ENCODE measurements around the gene DDHD1. TPM values are rescaled to one million over a fixed set of nuclear protein-coding genes. Genes with fewer than 3 reads are reported as not detected.

Gene DDHD1
- total RNA-seq, 2 donors from 2014 or later, result 31.8 to 46.0 TPM

DNA sequence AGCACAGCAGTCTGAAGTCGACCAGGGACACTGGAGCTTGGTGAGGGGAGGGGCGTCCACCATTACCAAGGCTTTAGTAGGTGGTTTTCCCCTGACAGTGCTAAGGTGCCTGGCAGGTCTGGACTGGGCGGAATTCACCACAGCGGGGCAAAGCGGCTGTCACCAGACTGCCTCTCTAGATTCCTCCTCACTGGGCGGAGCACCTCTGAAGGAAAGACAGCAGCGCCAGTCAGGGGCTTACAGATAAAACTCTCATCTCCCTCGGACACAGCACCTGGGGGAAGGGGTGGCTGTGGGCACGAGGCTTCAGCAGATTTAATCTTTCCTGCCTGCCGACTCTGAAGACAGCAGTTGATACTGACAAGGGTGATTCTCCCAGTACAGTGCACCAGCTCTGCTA is 39.1 kb downstream of the DDHD1 start:
- Histone ChIP-seq H3K4me3 (no peak overlapping the region), H3K27ac (no peak overlapping the region), H3K36me3 (no peaks in the 10 kb centered on the region), H3K4me1 (ENCODE audit: control insufficient read depth in 1 of 2, low read depth in 2 of 2) (no peaks in the 10 kb centered on the region), H3K9me3 (no peaks in the 10 kb centered on the region), H3K27me3 (replicated peaks; ENCODE audit: insufficient read depth) (no peaks in the 10 kb centered on the region)
- DNase-seq (ENCODE audit: low spot score), result no peak
- TF ChIP-seq, protein P1, sequence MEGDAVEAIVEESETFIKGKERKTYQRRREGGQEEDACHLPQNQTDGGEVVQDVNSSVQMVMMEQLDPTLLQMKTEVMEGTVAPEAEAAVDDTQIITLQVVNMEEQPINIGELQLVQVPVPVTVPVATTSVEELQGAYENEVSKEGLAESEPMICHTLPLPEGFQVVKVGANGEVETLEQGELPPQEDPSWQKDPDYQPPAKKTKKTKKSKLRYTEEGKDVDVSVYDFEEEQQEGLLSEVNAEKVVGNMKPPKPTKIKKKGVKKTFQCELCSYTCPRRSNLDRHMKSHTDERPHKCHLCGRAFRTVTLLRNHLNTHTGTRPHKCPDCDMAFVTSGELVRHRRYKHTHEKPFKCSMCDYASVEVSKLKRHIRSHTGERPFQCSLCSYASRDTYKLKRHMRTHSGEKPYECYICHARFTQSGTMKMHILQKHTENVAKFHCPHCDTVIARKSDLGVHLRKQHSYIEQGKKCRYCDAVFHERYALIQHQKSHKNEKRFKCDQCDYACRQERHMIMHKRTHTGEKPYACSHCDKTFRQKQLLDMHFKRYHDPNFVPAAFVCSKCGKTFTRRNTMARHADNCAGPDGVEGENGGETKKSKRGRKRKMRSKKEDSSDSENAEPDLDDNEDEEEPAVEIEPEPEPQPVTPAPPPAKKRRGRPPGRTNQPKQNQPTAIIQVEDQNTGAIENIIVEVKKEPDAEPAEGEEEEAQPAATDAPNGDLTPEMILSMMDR (IDR thresholded peaks at IDR 0.05), result no peak
- no peak for ATAC-seq (ENCODE audit: insufficient number of reproducible peaks, low FRiP score, low read depth)

DNA sequence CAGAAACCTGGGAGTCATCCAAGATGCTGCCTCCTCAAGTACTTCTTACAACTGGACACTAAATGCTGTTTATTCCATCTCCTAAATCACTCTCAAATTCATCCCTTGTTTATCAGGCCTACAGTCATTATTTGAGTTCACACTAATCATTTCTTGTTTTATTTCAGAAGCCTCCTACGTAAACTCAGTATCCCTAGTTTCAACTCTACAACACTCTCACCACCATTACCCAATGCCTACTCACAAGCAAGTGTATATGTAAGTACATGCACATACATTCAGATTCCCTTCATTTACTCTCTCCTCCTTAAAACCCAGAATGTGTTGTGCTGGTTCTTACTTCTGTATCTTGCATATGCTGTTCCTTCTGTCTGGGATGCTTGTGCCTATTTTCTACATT is 43.0 kb downstream of the DDHD1 start:
- Histone ChIP-seq H3K36me3 (no peaks in the 10 kb centered on the region), H3K27me3 (replicated peaks; ENCODE audit: insufficient read depth) (no peaks in the 10 kb centered on the region), H3K9me3 (peaks cover 5% of the 10 kb centered on the region), H3K27ac (no peak overlapping the region), H3K4me3 (no peak overlapping the region), H3K4me1 (ENCODE audit: control insufficient read depth in 1 of 2, low read depth in 2 of 2) (no peaks in the 10 kb centered on the region)
- no peak for DNase-seq (ENCODE audit: low spot score)
- no peak for ATAC-seq (ENCODE audit: insufficient number of reproducible peaks, low FRiP score, low read depth)
- TF ChIP-seq, protein P1 (IDR thresholded peaks at IDR 0.05), result no peak

DNA sequence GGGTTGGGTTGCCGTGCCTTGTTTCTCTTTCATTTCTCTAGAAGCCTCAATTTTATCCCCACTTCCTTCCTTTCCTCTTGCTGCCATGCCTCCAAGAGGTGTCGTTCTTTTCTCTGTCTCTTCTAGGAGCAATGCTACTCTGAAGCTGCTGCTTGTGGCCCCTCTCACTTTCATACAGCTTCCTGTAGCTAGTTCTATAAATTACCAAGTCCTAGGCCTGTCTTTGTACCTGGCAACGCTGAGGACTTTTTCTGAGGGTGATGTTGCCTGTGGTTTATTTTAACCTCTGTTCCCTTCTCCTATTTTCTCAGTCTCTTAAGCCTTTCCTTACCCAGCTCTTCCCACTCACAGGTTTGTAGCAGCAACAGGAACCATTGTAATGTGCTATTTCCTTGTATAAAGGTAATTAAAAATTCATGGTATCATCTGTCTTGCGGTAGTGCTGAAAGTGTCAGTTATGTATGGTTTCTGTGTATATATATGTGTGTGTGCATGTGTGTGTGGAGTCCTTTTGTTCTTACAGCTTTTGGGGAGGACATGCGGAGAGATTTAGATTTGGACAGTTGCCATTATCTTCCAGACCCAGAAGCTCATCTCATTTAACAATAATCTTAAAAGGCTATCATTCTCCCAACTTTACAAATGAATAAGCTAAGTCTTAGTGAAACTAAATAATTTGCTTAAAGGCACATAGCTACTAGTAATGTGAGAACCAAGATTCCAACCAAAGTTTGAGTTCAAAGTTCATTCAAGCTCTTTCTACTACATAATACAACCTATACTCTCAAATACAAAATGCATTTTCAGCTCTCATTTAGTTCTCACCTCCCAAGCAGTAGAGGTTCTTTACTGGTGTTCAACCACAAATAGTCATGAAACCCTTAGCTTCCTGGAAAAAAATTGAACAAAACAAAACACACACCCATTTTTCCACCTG is 43.8 kb downstream of the DDHD1 start:
- H3K9me3 ChIP-seq, result peaks cover 5% of the 10 kb centered on the region
- TF ChIP-seq, protein P1 (IDR thresholded peaks at IDR 0.05), result no peak
- DNase-seq (ENCODE audit: low spot score) (no peak), ATAC-seq (ENCODE audit: insufficient number of reproducible peaks, low FRiP score, low read depth) (no peak)
- no peak overlapping the region for H3K27ac ChIP-seq
- H3K4me1 ChIP-seq (ENCODE audit: control insufficient read depth in 1 of 2, low read depth in 2 of 2), result no peaks in the 10 kb centered on the region
- no peaks in the 10 kb centered on the region for H3K36me3 ChIP-seq
- H3K4me3 ChIP-seq, result peak overlapping the region; percentile 56
- H3K27me3 ChIP-seq (replicated peaks; ENCODE audit: insufficient read depth), result no peaks in the 10 kb centered on the region

DNA sequence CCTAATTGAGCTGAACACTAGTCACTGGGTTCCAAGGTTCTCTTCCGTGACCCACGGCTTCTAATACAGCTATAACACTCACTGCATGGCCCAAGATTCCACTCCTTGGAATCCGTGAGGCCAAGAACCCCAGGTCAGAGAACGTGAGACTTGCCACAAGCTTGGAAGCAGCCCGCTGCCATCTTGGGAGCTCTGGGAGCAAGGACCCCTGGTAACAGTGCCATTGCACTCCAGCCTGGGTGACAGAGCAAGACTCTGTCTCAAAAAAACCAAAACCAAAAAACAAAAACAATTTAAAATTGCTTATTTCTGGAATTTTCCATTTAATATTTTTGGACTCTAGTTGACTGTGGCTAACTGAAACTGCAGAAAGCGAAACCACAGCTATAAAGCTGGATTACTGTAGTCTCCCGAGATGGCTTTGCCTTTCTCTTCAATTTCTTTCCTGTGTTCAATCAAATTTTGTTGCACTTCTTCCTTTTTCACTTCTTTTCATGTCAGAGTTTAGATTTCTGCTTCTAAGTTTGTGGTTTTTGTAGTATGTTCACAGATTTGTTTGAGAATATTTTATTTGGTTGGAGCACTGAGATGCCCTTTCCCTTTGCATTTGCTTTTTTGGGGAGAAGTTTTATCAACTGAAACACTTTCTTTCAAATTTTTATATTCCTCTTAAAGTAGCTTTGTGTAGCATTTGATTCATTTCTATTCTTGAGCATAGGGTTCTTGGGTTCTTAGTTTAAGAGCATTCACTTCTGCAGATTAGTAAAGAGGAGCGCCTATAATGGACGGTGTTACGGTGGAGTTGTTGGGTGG is 44.6 kb downstream of the DDHD1 start:
- TF ChIP-seq, protein P1 (IDR thresholded peaks at IDR 0.05), result no peak
- H3K27me3 ChIP-seq (replicated peaks; ENCODE audit: insufficient read depth), result no peaks in the 10 kb centered on the region
- peaks cover 5% of the 10 kb centered on the region for H3K9me3 ChIP-seq
- DNase-seq (ENCODE audit: low spot score) (no peak), ATAC-seq (ENCODE audit: insufficient number of reproducible peaks, low FRiP score, low read depth) (no peak)
- H3K4me1 ChIP-seq (ENCODE audit: control insufficient read depth in 1 of 2, low read depth in 2 of 2), result no peaks in the 10 kb centered on the region
- H3K27ac ChIP-seq, result no peak overlapping the region
- H3K36me3 ChIP-seq, result no peaks in the 10 kb centered on the region
- H3K4me3 ChIP-seq, result peak overlapping the region; percentile 56

DNA sequence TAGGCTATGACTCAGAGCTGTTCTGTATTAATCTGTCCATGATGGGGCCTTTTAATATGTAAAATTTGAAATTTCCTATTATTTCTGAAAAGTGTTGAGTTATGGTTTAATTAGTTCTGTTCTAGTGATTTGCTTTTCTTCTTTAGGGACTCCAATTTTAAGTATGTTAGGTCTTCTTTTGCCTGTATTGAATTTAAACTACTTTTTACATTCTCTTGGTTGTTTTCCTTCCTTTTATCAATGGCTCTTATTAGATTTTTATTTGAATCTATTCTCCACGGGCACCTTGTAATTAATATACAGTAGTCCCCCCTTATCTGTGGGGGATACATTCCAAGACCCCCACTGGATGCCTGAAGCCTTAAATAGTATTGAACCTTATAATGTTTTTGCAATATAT is 46.4 kb downstream of the DDHD1 start:
- H3K4me3 ChIP-seq, result no peak overlapping the region
- no peaks in the 10 kb centered on the region for H3K4me1 ChIP-seq (ENCODE audit: control insufficient read depth in 1 of 2, low read depth in 2 of 2)
- no peaks in the 10 kb centered on the region for H3K27me3 ChIP-seq (replicated peaks; ENCODE audit: insufficient read depth)
- H3K9me3 ChIP-seq, result peaks cover 5% of the 10 kb centered on the region
- DNase-seq (ENCODE audit: low spot score) (no peak), ATAC-seq (ENCODE audit: insufficient number of reproducible peaks, low FRiP score, low read depth) (no peak)
- TF ChIP-seq, protein P1 (IDR thresholded peaks at IDR 0.05), result no peak
- no peak overlapping the region for H3K27ac ChIP-seq
- H3K36me3 ChIP-seq, result no peaks in the 10 kb centered on the region
